ENCODE data around the gene STYK1.
A peak's percentile ranks its signal among the peaks of the same experiment; 100 is the strongest.
"Not testable (repeated sequence)": the region's sequence is repeated elsewhere in the genome, so short reads cannot be mapped to it uniquely, and the experiment has no call there.

The STYK1 gene

DNA sequence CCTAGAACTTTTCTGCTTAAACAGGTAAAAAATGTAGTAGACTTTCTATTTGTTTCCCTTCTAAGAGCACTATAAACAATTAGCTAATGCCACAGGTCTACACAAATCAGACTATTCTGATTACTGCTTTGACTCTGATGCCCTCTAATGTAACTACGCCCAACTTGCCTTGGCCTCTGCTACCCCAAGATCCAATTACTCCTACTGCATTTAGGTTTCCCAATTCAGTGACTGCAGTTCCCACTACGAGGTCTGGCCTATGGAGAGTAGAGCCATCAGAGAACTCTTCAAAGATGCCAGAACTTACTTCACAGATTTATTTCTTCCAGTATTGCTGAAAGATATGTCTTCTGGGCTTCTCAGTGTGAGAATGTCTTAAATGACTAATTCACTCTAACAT is 15.3 kb upstream of the STYK1 start:
- DNase-seq, result no peak

DNA sequence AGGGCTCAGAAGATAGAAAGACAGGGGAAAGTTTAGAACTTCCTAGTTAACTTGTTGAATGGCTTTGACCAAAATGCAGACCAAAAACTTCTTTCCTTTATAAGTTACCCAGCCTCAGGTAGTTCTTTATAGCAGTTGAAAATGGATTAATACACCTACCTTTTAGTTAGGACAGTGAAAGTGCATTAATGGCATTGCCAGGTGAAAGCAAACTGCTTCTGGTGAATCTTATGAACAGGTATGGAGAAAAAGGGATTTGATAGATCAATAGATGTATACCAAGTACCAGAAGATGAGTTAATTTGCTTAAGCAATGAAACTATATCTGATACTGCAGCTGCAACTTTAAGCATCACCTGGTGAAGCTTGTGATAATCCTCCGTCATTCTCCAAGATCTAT is 14.2 kb upstream of the STYK1 start:
- no peak for DNase-seq

DNA sequence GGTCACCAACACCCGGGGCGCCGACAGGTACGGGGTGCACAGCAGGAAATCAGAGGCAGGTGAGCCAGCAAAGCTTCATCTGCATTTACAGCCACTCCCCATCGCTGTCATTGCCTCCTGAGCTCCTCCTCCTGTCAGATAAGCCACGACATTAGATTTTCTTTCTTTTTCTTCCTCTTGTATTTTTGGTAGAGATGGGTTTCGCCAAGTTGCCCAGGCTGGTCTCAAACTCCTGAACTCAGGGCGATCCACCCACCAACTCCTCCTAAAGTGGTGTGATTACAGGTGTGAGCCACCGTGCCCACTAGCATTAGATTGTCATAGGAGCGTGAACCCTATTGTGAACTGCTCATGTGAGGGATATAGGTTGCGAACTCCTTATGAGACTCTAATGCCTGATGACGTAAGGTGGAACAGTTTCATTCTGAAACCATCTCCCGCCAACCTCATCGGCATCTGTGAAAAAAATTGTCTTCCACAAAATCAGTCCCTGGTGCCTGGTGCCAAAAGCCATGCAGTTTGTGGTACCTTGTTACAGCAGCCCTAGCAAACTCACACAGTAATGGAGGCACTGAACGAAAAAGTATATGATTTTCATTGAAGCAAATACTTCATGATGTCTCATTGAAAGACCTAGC is 1.5 kb downstream of the STYK1 start:
- DNase-seq, result no peak

DNA sequence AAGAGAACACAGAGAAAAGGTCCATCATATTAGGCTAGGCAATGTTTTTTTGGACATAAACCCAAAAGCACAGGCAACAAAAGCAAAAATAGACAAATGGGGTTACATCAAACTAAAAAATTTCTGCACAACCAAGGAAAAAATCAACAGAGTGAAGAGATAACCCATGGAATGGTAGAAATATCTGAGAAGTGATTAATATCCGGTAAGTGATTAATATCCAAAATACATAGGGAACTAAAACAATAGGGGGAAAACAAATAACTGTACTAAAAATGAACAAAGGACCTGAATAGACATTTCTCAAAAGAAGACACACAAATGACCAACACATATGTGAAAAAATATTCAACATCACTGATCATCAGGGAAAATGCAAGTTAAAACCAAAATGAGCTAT is 4.3 kb downstream of the STYK1 start:
- no peak for DNase-seq

DNA sequence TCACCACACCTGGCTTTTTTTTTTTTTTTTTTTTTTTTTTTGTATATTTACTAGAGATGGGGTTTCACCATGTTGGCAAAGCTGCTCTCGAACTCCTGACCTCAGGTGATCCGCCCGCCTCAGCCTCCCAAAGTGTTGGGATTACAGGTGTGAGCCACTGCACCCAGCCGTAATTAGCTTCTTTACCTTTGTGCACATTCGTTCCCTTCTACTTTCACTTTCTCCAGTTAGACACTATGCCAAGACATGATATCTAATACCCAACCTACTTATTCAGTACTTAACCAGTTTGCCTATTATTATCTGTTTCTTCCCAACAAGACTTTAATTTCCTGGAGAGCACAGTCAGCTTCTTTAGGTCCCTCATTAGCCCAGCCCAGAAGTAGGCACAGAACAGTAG is 5.3 kb downstream of the STYK1 start:
- DNase-seq, result no peak

DNA sequence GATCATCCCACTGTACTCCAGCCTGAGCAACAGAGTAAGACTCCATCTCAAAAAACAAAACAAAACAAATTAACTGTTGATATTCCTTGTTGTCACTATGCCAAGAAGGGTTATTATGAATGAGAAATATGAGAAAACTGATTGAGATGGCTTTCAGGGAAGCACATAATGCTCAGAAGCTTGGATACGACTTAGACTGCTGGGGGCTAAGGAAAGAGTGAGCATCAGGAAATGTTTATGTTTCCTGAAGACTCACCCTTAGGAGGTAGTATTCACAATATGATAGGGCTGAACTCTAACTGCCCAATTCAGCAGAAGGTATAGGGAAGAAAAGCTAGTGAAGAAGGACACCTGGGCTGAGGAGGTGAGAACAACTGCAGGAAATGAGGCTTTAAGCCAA is 6.3 kb downstream of the STYK1 start:
- no peak for DNase-seq

DNA sequence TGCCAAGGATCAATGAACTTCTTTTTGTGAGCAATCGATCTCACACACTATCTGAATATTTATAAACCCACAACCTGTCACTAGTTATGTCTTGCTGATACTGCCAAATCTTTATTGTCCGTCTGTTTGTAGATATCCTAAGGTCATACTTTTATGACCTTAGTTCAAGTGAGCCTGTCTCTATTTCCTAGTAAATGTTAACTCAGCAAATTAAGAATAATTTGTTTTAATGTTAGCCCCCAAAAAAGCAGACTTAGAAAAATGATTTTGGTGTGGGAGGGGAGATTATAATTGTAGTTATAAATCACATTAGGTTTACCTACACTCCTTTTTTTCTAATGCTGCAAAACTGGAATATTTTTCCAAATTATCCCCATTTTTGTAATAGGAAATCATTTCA is 9.4 kb downstream of the STYK1 start:
- no peak for DNase-seq

DNA sequence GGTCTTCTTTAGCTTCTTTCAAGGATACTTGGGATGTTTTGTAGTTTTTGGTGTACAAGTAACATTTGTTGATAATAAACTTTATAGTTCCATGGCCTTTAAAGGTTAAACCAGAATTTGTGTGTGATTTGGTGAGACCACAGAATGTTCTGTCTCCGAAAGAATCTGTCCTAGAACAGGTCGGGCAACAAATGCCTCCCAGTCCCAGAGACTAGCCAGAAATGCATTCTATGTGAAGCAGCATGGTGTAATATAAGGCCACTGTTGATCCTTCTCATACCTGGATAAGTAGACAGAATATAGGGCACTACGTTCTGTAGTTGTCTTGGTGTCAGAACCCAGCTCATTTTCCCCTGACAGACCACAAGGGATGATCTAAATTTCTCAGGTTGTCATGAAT is 10.0 kb downstream of the STYK1 start:
- DNase-seq, result no peak

DNA sequence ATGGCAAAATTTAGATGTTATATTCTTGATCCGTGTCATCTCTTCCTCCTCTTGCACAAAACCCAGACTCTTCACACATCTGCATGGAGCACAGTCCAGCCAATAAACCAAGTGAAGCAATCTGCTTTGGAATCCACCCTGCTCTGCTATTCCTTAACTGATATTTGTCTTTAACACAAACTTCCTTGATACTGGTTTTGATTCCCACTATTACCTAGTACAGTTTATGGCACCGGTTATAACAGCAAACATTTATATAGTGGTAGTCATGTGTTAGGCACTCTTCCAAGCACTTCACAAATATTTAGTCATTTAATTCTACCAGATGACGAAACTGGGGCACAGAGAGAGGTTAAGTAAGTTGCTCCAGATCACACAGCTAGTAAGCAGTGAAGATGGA is 12.5 kb downstream of the STYK1 start:
- no peak for DNase-seq

DNA sequence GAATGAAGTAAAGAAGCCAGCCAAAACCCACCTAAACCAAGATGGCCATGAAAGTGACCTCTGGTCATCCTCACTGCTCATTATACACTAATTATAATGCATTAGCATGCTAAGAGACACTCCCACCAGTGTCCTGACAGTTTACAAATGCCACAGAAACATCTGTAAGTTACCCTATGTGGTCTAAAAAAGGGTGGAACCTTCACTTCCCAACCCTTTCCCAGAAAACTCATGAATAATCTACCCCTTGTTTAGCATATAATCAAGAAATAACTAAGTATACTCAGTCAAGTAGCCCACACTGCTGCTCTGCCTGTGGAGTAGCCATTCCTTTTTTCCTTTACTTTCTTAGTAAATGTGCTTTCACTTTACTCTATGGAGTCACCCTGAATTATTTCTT is 19.8 kb downstream of the STYK1 start:
- DNase-seq, result no peak

DNA sequence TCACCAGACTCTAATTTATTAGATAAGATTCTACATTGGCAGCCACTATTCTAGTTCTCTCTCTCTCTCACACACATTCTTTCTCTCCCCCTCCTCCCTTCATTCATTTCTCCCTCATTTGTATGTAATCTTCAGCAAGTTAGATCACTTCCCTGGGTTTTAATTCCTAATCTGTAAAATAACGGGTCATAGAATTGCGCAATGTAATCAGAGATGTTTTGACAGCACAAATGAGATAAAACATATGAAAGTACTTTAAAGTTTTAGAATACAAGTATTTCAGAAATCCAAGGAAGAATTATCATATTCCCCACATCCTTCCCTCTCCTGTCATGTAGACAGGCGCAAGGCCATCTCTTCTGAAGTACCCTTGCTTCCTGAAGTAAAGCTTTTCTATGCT is 21.7 kb downstream of the STYK1 start:
- no peak for DNase-seq

DNA sequence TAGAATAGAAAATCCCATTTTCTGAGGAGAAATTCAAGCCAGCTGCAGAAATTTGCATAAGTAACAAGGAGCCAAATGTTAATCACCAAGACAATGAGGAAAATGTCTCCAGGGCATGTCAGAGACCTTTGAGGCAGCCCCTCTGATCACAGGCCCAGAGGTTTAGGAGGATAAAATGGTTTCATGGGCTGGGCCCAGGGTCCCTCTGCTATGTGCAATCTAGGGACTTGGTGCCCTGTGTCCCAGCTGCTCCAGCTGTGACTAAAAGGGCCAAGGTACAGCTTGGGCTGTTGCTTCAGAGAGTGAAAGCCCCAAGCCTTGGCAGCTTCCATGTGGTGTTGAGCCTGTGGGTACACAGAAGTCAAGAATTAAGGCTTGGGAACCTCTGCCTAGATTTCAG is 27.3 kb downstream of the STYK1 start:
- not testable (repeated sequence) for DNase-seq

DNA sequence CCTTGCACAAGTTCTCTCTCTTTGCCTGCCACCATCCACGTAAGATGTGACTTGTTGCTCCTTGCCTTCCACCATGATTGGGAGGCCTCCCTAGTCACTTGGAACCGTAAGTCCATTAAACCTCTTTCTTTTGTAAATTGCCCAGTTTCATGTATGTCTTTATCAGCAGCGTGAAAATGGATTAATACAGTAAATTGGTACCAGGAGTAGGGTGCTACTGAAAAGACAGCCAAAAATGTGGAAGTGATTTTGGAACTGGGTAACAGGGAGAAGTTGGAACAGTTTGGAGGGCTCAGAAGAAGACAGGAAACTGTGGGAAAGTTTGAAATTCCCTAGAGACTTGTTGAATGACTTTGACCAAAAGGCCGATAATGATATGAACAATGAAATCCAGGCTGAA is 27.9 kb downstream of the STYK1 start:
- no peak for DNase-seq

DNA sequence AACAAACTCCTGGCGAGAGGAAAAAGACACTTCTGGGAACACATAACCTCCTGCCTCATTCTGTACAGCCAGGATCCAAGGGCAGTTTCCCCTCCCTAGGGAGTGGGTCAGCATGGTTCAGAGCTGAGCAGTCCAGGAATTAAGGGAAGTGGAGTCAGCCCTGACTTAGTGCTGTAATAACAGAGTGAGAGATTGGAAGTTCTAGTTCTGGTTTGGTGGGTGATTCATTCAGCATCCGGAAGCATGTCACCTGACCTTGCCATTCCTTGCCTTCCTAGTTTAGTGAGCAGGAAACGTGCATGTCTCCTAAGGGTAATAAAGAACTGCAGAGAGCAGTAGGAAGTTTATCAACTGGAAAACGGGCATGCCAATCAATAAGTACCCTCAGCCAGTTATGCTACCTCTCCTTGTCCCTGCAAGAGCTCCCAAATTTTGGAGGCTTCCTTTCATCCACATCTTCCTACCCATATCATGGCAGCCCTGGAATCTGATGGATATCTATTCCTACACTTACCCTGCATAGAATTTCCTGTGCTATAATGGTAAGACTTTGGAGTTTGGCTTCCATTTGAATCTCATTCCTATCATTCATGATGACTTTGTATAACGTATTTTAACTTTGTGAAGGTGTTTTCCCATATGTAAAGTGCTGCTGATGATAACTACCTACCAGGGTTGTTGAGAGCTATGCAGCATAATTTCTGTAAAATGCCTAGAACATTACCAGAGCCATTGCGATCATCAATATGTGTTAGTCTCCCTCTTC is 31.9 kb downstream of the STYK1 start:
- DNase-seq, result peak in 1 of 2 experiments; percentile 67

DNA sequence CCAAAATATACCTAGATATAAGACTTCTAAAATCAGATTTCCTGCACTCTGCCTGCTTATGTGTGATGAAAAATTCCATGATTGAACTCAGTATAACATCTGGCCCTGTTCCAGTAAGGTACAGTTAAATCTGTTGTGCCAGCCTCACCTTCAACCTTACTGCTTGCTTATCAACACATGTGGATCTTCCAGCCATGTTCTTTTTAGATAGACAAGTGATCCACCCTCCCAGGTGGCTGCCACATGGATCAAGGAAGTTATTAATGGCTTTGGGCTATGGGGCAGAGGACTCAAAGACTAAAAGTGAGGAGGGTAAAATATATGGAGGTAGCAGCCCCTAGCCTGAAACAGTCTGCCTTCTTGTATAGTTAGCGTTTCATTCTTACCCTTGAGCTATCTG is 35.1 kb downstream of the STYK1 start:
- DNase-seq, result no peak

DNA sequence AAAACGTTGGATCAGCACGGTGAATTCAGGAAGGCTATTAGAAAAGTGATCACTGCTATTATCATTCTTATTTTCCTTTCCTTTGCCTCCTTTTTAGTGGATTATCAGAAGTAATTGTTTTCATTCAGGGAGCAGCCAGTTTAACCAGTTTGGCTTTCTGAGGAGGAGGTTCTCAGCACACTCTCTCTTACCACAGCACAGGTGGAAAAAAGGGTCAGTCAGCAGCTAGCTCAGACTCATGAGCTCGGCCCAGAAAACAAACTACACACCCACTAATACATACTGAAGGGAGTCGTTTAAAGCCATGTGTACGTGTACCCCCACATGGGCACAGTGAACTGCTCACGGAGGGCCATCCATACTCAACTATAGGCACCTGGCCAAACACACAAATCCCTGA is 37.2 kb downstream of the STYK1 start:
- no peak for DNase-seq

DNA sequence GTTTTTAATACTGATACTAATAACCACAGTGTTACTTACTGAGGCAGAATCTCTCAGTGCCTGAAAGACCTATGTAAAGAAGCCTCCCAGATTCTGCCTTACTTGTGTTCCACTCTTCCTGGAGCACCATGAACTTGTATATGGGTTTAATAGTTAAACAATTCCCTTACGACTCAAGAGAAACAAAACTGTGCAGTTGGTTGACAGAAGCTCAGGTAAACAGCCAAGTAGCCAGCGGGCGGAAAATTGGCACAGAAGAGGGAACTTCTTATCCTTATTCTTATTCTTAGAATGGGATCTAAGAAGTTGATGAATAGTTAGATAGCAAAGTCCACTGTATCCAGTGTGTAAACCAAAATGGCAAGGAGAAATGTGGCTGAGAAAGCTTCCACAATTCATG is 37.7 kb downstream of the STYK1 start:
- no peak for DNase-seq

DNA sequence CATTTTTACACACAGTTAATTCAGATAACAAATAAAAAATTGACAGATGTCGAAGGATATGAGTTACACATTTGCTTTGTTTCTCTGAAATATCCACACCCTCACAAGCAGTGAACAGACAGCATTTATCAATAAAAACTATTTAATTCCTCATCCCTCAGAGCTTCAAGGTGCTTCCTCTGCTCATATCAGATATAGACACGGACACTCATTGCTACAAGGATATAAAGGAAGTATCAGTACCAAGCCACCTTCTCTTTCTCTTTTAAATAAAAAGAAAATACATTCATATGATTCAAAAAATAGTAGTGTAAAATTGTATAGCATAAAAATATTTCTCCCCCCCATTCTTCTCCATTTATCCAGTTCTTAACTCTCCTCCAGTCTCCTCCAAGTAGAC is 38.5 kb downstream of the STYK1 start:
- DNase-seq, result no peak

DNA sequence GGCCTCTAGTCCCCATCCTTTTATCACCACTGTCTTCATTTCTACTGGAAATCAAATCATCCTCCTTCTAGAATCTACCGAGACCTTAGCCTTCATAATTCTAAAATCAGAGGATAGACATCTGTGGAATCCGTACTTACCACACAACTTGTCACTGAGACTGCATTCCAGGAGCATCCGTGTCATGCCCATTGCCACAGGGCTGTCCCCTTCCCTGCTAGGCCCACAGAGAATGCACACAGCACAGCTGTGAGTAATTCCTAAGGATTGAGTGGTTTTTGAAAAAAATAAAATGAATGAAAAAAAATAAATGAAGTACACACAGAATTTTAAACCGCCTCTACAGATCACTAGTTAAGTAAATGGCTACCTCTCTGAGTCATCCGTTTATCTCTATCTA is 39.4 kb downstream of the STYK1 start:
- peak; percentile 71 to 77 for DNase-seq

DNA sequence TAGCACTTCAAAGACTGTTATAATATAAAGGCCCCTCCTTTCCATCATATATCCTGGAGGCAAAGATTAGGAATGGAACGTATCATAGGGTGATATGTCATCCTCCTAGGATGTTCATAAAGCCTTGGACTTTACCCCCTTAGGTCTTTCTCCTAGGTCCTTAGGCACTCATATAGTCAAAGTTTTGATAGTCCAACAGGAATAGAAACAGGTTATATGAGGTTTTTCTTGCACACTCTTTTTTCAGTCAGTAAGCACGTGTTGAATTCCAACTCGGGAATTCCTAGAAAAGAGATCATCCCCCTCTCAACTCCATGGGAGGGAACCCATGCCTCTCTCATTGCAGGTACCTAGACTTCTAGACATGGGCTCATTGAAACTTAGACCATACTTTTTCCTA is 40.3 kb downstream of the STYK1 start:
- no peak for DNase-seq

DNA sequence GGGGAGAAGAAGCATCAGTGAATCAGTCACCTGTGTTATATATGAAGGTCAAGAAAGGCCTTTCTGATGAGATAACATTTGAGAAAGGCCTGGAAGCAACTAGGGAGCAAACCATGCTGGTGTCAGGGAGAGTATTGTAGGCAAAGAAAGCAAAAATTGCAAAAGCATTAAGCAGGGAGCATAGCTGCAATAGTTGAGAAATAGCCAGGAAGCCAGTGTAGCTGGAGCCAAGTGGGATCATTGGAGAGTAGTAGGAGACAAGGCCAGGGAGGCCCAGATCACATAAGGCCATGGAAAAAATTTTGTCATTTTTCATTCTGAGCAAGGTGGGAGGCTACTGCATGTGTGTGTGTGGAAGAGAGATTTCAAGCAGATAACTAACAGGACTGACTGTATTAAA is 41.6 kb downstream of the STYK1 start:
- DNase-seq, result no peak

DNA sequence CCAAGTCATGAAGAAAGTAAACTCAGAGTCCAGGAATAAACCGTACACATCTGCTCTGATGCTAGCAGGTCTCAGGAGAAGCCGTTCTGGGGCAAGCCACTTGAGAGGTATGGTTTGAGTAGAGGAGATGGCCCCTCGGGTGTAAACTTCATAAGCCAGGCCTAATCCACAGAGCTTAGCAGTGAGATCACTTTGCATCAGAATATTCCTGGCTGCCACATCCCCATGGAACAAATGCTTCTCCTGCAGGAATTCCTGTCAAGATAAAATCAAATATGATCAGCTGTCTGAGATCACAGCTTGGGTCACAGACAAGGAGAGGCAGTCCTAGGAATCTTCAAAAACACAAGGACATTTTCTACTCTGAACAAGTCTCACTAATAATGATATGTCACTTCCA is 49.2 kb downstream of the STYK1 start:
- DNase-seq, result no peak

DNA sequence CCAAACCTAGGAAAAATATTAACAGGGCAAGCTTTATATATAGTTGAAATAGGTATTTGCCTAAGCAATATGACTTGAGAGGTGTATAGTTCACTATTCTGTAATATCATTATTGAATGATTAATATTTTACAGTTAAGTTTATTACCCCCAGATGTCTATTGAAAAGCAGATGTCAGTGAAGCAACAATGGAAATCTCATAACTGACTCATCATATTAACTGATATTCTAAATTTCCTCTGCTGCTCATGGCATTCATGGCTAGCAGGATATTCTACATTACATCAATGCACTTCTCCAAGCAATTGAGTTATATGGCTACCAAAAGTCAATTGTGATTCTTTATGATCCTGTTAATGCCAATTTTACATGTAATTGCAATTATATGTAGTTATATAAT is 50.7 kb downstream of the STYK1 start:
- no peak for DNase-seq

DNA sequence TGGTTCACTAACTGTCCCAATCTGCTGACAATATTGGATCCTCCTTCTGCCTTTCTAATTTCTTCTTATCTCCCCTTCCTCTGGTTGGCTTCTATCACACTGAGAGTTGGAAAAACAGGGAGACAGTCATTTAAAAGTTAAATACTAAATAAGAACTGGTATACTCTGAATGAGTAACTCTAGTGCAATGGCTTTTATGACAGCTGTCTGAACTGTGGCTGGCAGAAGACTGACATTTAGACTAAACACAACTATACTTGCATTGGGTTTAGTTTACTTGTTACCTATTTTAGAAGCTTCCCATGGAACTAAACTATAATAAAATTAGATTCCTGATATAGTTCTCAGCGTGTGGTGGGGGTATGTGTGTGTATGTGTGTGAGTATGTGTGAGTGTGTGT is 52.6 kb downstream of the STYK1 start:
- DNase-seq, result no peak

Data from SW 1271 (cell line).